ENCODE results near the gene PDE8B.

The PDE8B gene

GRCh38 chr5:77221115-77221514 lies 10.6 kb downstream of the PDE8B start:
- no peak overlapping the region for H3K27ac ChIP-seq (ENCODE audit: low read length)
- no peak for TF ChIP-seq EZH2 (optimal IDR thresholded peaks at IDR 0.05; ENCODE audit: low read depth, low read length)
- no peak for TF ChIP-seq CTCF (IDR thresholded peaks at IDR 0.05; ENCODE audit: low read length)
- TF ChIP-seq EZH2phosphoT487 (IDR thresholded peaks at IDR 0.05; ENCODE audit: low read length) = no peak
- H3K4me3 ChIP-seq (ENCODE audit: low read length) = no peak overlapping the region
- no peak for DNase-seq
- no peak overlapping the region for H2AFZ ChIP-seq (ENCODE audit: low read length)
- H3K79me2 ChIP-seq (ENCODE audit: low read length) = no peaks in the 10 kb centered on the region
- no peaks in the 10 kb centered on the region for H3K9me2 ChIP-seq (replicated peaks; ENCODE audit: insufficient read depth, low read length)
- H3K9ac ChIP-seq (ENCODE audit: low read length) = no peak overlapping the region
- H3K4me1 ChIP-seq (ENCODE audit: low read length) = no peaks in the 10 kb centered on the region
- H3K27me3 ChIP-seq (replicated peaks; ENCODE audit: insufficient read depth, low read length) = no peaks in the 10 kb centered on the region
- H3K36me3 ChIP-seq (replicated peaks; ENCODE audit: insufficient read depth, low read length) = no peaks in the 10 kb centered on the region
- no peaks in the 10 kb centered on the region for H3F3A ChIP-seq (ENCODE audit: insufficient read depth, low read length)
- no peaks in the 10 kb centered on the region for H3K9me3 ChIP-seq (replicated peaks; ENCODE audit: insufficient read depth, low read length)
- H4K20me1 ChIP-seq (ENCODE audit: insufficient read depth, low read length) = no peaks in the 10 kb centered on the region
- no peak overlapping the region for H3K4me2 ChIP-seq (ENCODE audit: low read depth, low read length)

GRCh38 chr5:77222722-77223121 lies 12.2 kb downstream of the PDE8B start:
- Histone ChIP-seq H3K27ac (ENCODE audit: low read length) (no peak overlapping the region), H3K9me3 (replicated peaks; ENCODE audit: insufficient read depth, low read length) (no peaks in the 10 kb centered on the region), H3K9ac (ENCODE audit: low read length) (no peak overlapping the region), H3F3A (ENCODE audit: insufficient read depth, low read length) (no peaks in the 10 kb centered on the region), H3K4me2 (ENCODE audit: low read depth, low read length) (no peak overlapping the region), H4K20me1 (ENCODE audit: insufficient read depth, low read length) (no peaks in the 10 kb centered on the region), H3K4me1 (ENCODE audit: low read length) (no peaks in the 10 kb centered on the region), H3K9me2 (replicated peaks; ENCODE audit: insufficient read depth, low read length) (no peaks in the 10 kb centered on the region), H3K27me3 (replicated peaks; ENCODE audit: insufficient read depth, low read length) (no peaks in the 10 kb centered on the region), H3K36me3 (replicated peaks; ENCODE audit: insufficient read depth, low read length) (no peaks in the 10 kb centered on the region), H3K79me2 (ENCODE audit: low read length) (no peaks in the 10 kb centered on the region), H3K4me3 (ENCODE audit: low read length) (no peak overlapping the region), H2AFZ (ENCODE audit: low read length) (no peak overlapping the region)
- no peak for DNase-seq
- TF ChIP-seq EZH2phosphoT487 (IDR thresholded peaks at IDR 0.05; ENCODE audit: low read length) (no peak), CTCF (IDR thresholded peaks at IDR 0.05; ENCODE audit: low read length) (no peak), EZH2 (optimal IDR thresholded peaks at IDR 0.05; ENCODE audit: low read depth, low read length) (no peak)

GRCh38 chr5:77223653-77224052 lies 13.2 kb downstream of the PDE8B start:
- no peak for DNase-seq
- Histone ChIP-seq H2AFZ (ENCODE audit: low read length) (no peak overlapping the region), H3K4me1 (ENCODE audit: low read length) (no peaks in the 10 kb centered on the region), H3K4me3 (ENCODE audit: low read length) (no peak overlapping the region), H3K27ac (ENCODE audit: low read length) (no peak overlapping the region), H3K79me2 (ENCODE audit: low read length) (no peaks in the 10 kb centered on the region), H3F3A (ENCODE audit: insufficient read depth, low read length) (no peaks in the 10 kb centered on the region), H3K4me2 (ENCODE audit: low read depth, low read length) (no peak overlapping the region), H3K9me3 (replicated peaks; ENCODE audit: insufficient read depth, low read length) (no peaks in the 10 kb centered on the region), H3K36me3 (replicated peaks; ENCODE audit: insufficient read depth, low read length) (no peaks in the 10 kb centered on the region), H3K9me2 (replicated peaks; ENCODE audit: insufficient read depth, low read length) (no peaks in the 10 kb centered on the region), H4K20me1 (ENCODE audit: insufficient read depth, low read length) (no peaks in the 10 kb centered on the region), H3K27me3 (replicated peaks; ENCODE audit: insufficient read depth, low read length) (no peaks in the 10 kb centered on the region), H3K9ac (ENCODE audit: low read length) (no peak overlapping the region)
- TF ChIP-seq EZH2phosphoT487 (IDR thresholded peaks at IDR 0.05; ENCODE audit: low read length) = no peak
- no peak for TF ChIP-seq EZH2 (optimal IDR thresholded peaks at IDR 0.05; ENCODE audit: low read depth, low read length)
- TF ChIP-seq CTCF (IDR thresholded peaks at IDR 0.05; ENCODE audit: low read length) = no peak

Data from MM.1S (cell line).